Activated CD4-positive, alpha-beta T cell treated with anti-CD3 and anti-CD28 coated beads, Interleukin-2, amount 50 U/mL, for 4 hours (primary cell): ENCODE measurements around the gene ERCC6L2.
A peak's percentile ranks its signal among the peaks of the same experiment; 100 is the strongest.

ENCODE experiments used
- DNase-seq, 2 experiments: peaks; one replicate each; pipeline ENCODE4 v3.0.0-alpha.2; 2020

The ERCC6L2 gene

GRCh38 chr9:95875305-95876137 is at the start of gene ERCC6L2:
Gene ERCC6L2 (plus strand): TSS chr9:95875691. CDS start chr9:95876039, 348 bp downstream.
- DNase-seq = peak; percentile 84 to 87

- no peak for DNase-seq
Measured at GRCh38 chr9:95826183-95826838, 49.2 kb upstream of the ERCC6L2 start.

- no peak for DNase-seq
Measured at GRCh38 chr9:95830768-95831167, 44.7 kb upstream of the ERCC6L2 start.

- DNase-seq = no peak
Measured at GRCh38 chr9:95831810-95832209, 43.7 kb upstream of the ERCC6L2 start.

- no peak for DNase-seq
Measured at GRCh38 chr9:95833546-95834178, 41.8 kb upstream of the ERCC6L2 start.

- no peak for DNase-seq
Measured at GRCh38 chr9:95834281-95834907, 41.1 kb upstream of the ERCC6L2 start.

- DNase-seq = no peak
Measured at GRCh38 chr9:95835393-95835792, 40.1 kb upstream of the ERCC6L2 start.

GRCh38 chr9:95836072-95836471 is 39.4 kb upstream of the ERCC6L2 start:
- DNase-seq = no peak

GRCh38 chr9:95839012-95839411 is 36.5 kb upstream of the ERCC6L2 start:
- DNase-seq = no peak

GRCh38 chr9:95840074-95840473 is 35.4 kb upstream of the ERCC6L2 start:
- DNase-seq = no peak

- no peak for DNase-seq
Measured at GRCh38 chr9:95841377-95841776, 34.1 kb upstream of the ERCC6L2 start.

- no peak for DNase-seq
Measured at GRCh38 chr9:95845751-95846150, 29.7 kb upstream of the ERCC6L2 start.

- DNase-seq = no peak
Measured at GRCh38 chr9:95848764-95849163, 26.7 kb upstream of the ERCC6L2 start.

GRCh38 chr9:95852059-95853032 is 23.1 kb upstream of the ERCC6L2 start:
- no peak for DNase-seq

- DNase-seq = no peak
Measured at GRCh38 chr9:95854386-95855020, 21.0 kb upstream of the ERCC6L2 start.

- DNase-seq = no peak
Measured at GRCh38 chr9:95855961-95856360, 19.5 kb upstream of the ERCC6L2 start.

GRCh38 chr9:95857124-95857523 is 18.4 kb upstream of the ERCC6L2 start:
- DNase-seq = no peak

- no peak for DNase-seq
Measured at GRCh38 chr9:95857896-95858295, 17.6 kb upstream of the ERCC6L2 start.

GRCh38 chr9:95862343-95862742 is 13.1 kb upstream of the ERCC6L2 start:
- no peak for DNase-seq

GRCh38 chr9:95864852-95865580 is 10.5 kb upstream of the ERCC6L2 start:
- no peak for DNase-seq

- DNase-seq = no peak
Measured at GRCh38 chr9:95870352-95870751, 5.1 kb upstream of the ERCC6L2 start.
